Central memory CD8-positive, alpha-beta T cell (primary cell): ENCODE measurements around the gene PLXDC1.

Experiments
- ATAC-seq: fragments of 150-1000 bp; cut with Tn5 transposase; replicated peaks from 2 replicates; pipeline ENCODE4 v1.10.0; 2022; ENCODE audit warnings: mild to moderate bottlenecking, moderate FRiP score, moderate number of reproducible peaks; ENCODE audit not compliant: poor library complexity, severe bottlenecking; ENCODE audit errors: extremely low read depth
- DNase-seq, 2 donors: peaks; one replicate each; pipeline ENCODE4 v3.0.0; 2021; ENCODE audit warnings: low spot score in 2 of 2
- H3K27ac Mint-ChIP-seq: one replicate; pipeline ENCODE4 v1.8.0; 2022; ENCODE audit warnings: low read depth, mild to moderate bottlenecking, moderate library complexity, mixed read lengths
- H3K27me3 Mint-ChIP-seq: one replicate; pipeline ENCODE4 v1.8.0; 2022; ENCODE audit warnings: mixed read lengths
- H3K36me3 Mint-ChIP-seq: one replicate; pipeline ENCODE4 v1.8.0; 2022; ENCODE audit warnings: mild to moderate bottlenecking, moderate library complexity, mixed read lengths; ENCODE audit not compliant: insufficient read depth
- H3K4me1 Mint-ChIP-seq: one replicate; pipeline ENCODE4 v1.8.0; 2022; ENCODE audit warnings: mixed read lengths
- H3K4me3 Mint-ChIP-seq: one replicate; pipeline ENCODE4 v1.8.0; 2022; ENCODE audit warnings: mild to moderate bottlenecking, moderate library complexity, mixed read lengths
- H3K9me3 Mint-ChIP-seq: one replicate; pipeline ENCODE4 v1.8.0; 2022; ENCODE audit warnings: mixed read lengths

The PLXDC1 gene

GRCh38 chr17:39107973-39108372 is 43.5 kb downstream of the PLXDC1 start:
- Mint-ChIP-seq H3K27me3 (no peaks in the 10 kb centered on the region), H3K27ac (no peak overlapping the region), H3K36me3 (peaks cover 2% of the 10 kb centered on the region), H3K4me1 (peaks cover 12% of the 10 kb centered on the region), H3K4me3 (no peak overlapping the region), H3K9me3 (no peaks in the 10 kb centered on the region)
- no peak for DNase-seq
- ATAC-seq: no peak

DNA sequence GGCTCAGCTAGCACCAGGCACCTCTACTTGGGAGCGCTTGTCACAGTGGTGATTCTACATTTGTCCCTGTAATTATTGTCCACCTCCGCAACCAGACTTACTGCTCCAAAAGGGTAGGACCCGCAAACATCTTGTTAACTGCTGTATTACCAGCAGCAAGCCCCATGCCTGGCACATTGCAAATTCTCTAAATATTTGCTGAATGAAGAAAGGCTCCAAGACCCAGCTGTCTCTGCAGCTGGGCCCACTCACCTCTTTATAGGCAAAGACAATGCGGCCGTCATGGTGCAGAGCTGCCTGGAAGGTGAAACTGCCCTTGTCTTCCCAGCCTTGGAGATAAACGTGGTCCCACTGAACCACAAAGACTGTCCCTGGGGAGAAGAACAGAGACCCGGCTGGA is 44.3 kb downstream of the PLXDC1 start:
- DNase-seq: no peak
- H3K27ac Mint-ChIP-seq: no peak overlapping the region
- no peaks in the 10 kb centered on the region for H3K9me3 Mint-ChIP-seq
- ATAC-seq: no peak
- H3K36me3 Mint-ChIP-seq: peaks cover 2% of the 10 kb centered on the region
- H3K4me1 Mint-ChIP-seq: peaks cover 19% of the 10 kb centered on the region
- no peaks in the 10 kb centered on the region for H3K27me3 Mint-ChIP-seq
- H3K4me3 Mint-ChIP-seq: no peak overlapping the region

GRCh38 chr17:39105705-39106104 is 45.7 kb downstream of the PLXDC1 start:
- DNase-seq (no peak), ATAC-seq (no peak)
- H3K4me1 Mint-ChIP-seq: peaks cover 25% of the 10 kb centered on the region
- H3K27ac Mint-ChIP-seq: no peak overlapping the region
- no peaks in the 10 kb centered on the region for H3K27me3 Mint-ChIP-seq
- H3K9me3 Mint-ChIP-seq: no peaks in the 10 kb centered on the region
- no peak overlapping the region for H3K4me3 Mint-ChIP-seq
- H3K36me3 Mint-ChIP-seq: peaks cover 2% of the 10 kb centered on the region

- Mint-ChIP-seq H3K36me3 (peaks cover 2% of the 10 kb centered on the region), H3K4me3 (no peak overlapping the region), H3K9me3 (no peaks in the 10 kb centered on the region), H3K4me1 (peaks cover 27% of the 10 kb centered on the region), H3K27me3 (no peaks in the 10 kb centered on the region), H3K27ac (no peak overlapping the region)
- ATAC-seq: no peak
- no peak for DNase-seq
These were observed 46.8 kb downstream of the PLXDC1 start for GRCh38 chr17:39104657-39105056.

- H3K4me1 Mint-ChIP-seq: peaks cover 33% of the 10 kb centered on the region
- ATAC-seq: no peak
- no peak overlapping the region for H3K4me3 Mint-ChIP-seq
- no peak for DNase-seq
- no peak overlapping the region for H3K27ac Mint-ChIP-seq
- no peaks in the 10 kb centered on the region for H3K27me3 Mint-ChIP-seq
- H3K36me3 Mint-ChIP-seq: peaks cover 2% of the 10 kb centered on the region
- no peaks in the 10 kb centered on the region for H3K9me3 Mint-ChIP-seq
These were observed 47.4 kb downstream of the PLXDC1 start for GRCh38 chr17:39104046-39104445.

- Mint-ChIP-seq H3K27ac (no peak overlapping the region), H3K4me1 (peaks cover 47% of the 10 kb centered on the region)
- DNase-seq: no peak
These were observed 50.3 kb downstream of the PLXDC1 start for GRCh38 chr17:39101091-39101490.

DNA sequence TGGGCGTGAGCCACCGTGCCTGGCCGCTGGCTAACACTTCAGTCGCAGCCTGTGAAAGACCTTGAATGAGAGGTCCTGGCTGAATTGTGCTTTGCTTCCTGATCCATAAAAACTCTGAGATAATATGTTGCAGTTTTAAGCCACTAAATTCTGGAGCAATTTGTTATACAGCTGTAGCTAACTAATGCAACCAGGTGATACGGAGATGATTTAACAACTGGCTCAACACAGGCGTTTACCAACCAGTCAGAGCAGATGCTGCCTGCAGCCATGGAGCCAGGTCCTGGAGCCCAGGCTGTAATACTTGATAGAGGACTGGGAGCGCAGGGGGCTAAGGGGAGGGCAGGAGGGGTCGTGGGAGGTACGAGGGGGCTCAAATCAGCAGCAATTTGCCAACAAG is 50.9 kb downstream of the PLXDC1 start:
- H3K9me3 Mint-ChIP-seq: no peaks in the 10 kb centered on the region
- peaks cover 7% of the 10 kb centered on the region for H3K36me3 Mint-ChIP-seq
- DNase-seq (no peak), ATAC-seq (no peak)
- no peak overlapping the region for H3K27ac Mint-ChIP-seq
- no peak overlapping the region for H3K4me3 Mint-ChIP-seq
- peaks cover 50% of the 10 kb centered on the region for H3K4me1 Mint-ChIP-seq
- no peaks in the 10 kb centered on the region for H3K27me3 Mint-ChIP-seq

More at GRCh38 chr17:39101091-39101490, 50.3 kb downstream of the PLXDC1 start:
- Mint-ChIP-seq H3K27me3 (no peaks in the 10 kb centered on the region), H3K36me3 (peaks cover 7% of the 10 kb centered on the region), H3K4me3 (no peak overlapping the region), H3K9me3 (no peaks in the 10 kb centered on the region)
- no peak for ATAC-seq

GRCh38 chr17:39099663-39100286 is 51.7 kb downstream of the PLXDC1 start:
- Mint-ChIP-seq H3K4me1 (peaks cover 57% of the 10 kb centered on the region), H3K4me3 (no peak overlapping the region), H3K27ac (no peak overlapping the region), H3K36me3 (peaks cover 7% of the 10 kb centered on the region), H3K27me3 (no peaks in the 10 kb centered on the region), H3K9me3 (no peaks in the 10 kb centered on the region)
- DNase-seq: no peak
- ATAC-seq: no peak

GRCh38 chr17:39098588-39098987 is 52.8 kb downstream of the PLXDC1 start:
- Mint-ChIP-seq H3K4me1 (peaks cover 69% of the 10 kb centered on the region), H3K27me3 (no peaks in the 10 kb centered on the region), H3K27ac (peak overlapping the region; percentile 9), H3K9me3 (no peaks in the 10 kb centered on the region), H3K36me3 (peaks cover 7% of the 10 kb centered on the region), H3K4me3 (no peak overlapping the region)
- DNase-seq (no peak), ATAC-seq (no peak)

- Mint-ChIP-seq H3K4me1 (peaks cover 74% of the 10 kb centered on the region), H3K4me3 (peak overlapping the region; percentile 80), H3K27me3 (no peaks in the 10 kb centered on the region), H3K27ac (peak overlapping the region; percentile 74), H3K9me3 (no peaks in the 10 kb centered on the region), H3K36me3 (peaks cover 8% of the 10 kb centered on the region)
- DNase-seq (no peak), ATAC-seq (no peak)
These were observed 53.9 kb downstream of the PLXDC1 start for GRCh38 chr17:39097537-39097936.

GRCh38 chr17:39097150-39097519 is 54.3 kb downstream of the PLXDC1 start:
- Mint-ChIP-seq H3K27ac (peak overlapping the region; percentile 74), H3K4me1 (peaks cover 74% of the 10 kb centered on the region), H3K27me3 (no peaks in the 10 kb centered on the region), H3K9me3 (no peaks in the 10 kb centered on the region), H3K36me3 (peaks cover 9% of the 10 kb centered on the region), H3K4me3 (peak overlapping the region; percentile 80)
- no peak for DNase-seq
- no peak for ATAC-seq

DNA sequence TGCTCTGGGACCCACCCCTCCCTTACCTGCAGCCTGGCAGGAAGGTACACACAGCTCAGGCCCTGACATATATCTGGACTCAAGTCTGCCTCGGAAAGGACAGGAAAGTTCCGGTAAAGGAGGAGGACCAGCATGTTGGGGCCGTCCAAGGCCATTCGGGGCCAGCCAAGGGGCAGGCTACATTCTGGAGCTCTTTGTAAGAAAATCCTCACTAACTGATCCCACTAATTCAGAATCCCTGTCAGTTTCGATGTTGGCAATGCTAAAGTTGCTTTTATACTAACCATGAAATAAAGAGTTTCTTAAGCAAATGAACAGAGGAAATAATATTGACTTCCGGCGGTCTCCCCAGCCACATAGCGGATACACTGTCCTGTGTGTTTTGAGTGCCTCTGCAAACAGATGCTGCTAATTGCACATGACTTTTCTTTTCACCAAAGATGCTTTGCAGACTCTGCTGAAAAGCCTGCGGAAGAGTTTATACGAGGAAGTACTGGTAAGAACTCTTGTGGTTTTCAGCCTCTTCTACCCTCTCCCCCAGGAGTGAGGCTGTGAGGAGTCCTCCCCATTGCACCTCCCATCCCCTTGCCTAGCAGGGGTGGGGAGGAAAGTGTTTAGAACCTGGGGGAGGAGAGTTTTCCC is 54.8 kb downstream of the PLXDC1 start:
- DNase-seq: peak in 1 of 2 donors; percentile 30
- H3K27ac Mint-ChIP-seq: peak overlapping the region; percentile 74

GRCh38 chr17:39095309-39095686 is 56.1 kb downstream of the PLXDC1 start:
- ATAC-seq (no peak), DNase-seq (no peak)
- Mint-ChIP-seq H3K4me1 (peaks cover 82% of the 10 kb centered on the region), H3K27me3 (no peaks in the 10 kb centered on the region), H3K27ac (peak overlapping the region; percentile 90), H3K4me3 (peak overlapping the region; percentile 80), H3K9me3 (no peaks in the 10 kb centered on the region), H3K36me3 (peaks cover 9% of the 10 kb centered on the region)

More for the DNA sequence above, 54.8 kb downstream of the PLXDC1 start:
- Mint-ChIP-seq H3K36me3 (peaks cover 9% of the 10 kb centered on the region), H3K27me3 (no peaks in the 10 kb centered on the region), H3K4me3 (peak overlapping the region; percentile 80), H3K9me3 (no peaks in the 10 kb centered on the region), H3K4me1 (peaks cover 71% of the 10 kb centered on the region)
- ATAC-seq: peak; percentile 59
